GM23338 (cell line): ENCODE data around the gene ASAP2. TPM values are rescaled to one million over a fixed set of nuclear protein-coding genes. Genes with fewer than 3 reads are reported as not detected.

Source experiments
- ATAC-seq: fragments of 200-7000 bp; cut with Tn5 transposase; 3 replicates; pipeline ENCODE4 v1.9.1; 2020
- DNase-seq: peaks from one replicate; pipeline ENCODE4 v3.0.0-alpha.2; 2015; ENCODE audit warnings: low spot score
- H2AFZ ChIP-seq: fragments of 200-600 bp; sonication (generic); 2 replicates; pipeline ENCODE4 v1.8.0; 2016; ENCODE audit warnings: antibody characterized with exemption, mild to moderate bottlenecking, moderate library complexity
- H3F3A ChIP-seq: fragments of 200-600 bp; sonication (generic); replicated peaks from 2 replicates; pipeline ENCODE4 v1.8.0; 2017; ENCODE audit warnings: antibody characterized with exemption, mixed run types, low read depth
- H3K27ac ChIP-seq: fragments of 200-600 bp; sonication (generic); 2 replicates; pipeline ENCODE4 v1.6.1; 2016; ENCODE audit warnings: low read depth
- H3K27me3 ChIP-seq: fragments of 200-600 bp; sonication (generic); 2 replicates; pipeline ENCODE4 v1.8.0; 2016; ENCODE audit warnings: mild to moderate bottlenecking, mixed run types, moderate library complexity; ENCODE audit not compliant: insufficient read depth
- H3K36me3 ChIP-seq: fragments of 200-600 bp; sonication (generic); 2 replicates; pipeline ENCODE4 v1.8.0; 2016; ENCODE audit warnings: mild to moderate bottlenecking; ENCODE audit not compliant: insufficient read depth
- H3K4me1 ChIP-seq: fragments of 200-600 bp; sonication (generic); 2 replicates; pipeline ENCODE4 v1.8.0; 2016; ENCODE audit warnings: mild to moderate bottlenecking, moderate library complexity; ENCODE audit not compliant: insufficient read depth
- H3K4me2 ChIP-seq: fragments of 200-600 bp; sonication (generic); 2 replicates; pipeline ENCODE4 v1.7.1; 2017; ENCODE audit warnings: mixed run types
- H3K4me3 ChIP-seq: fragments of 200-600 bp; sonication (generic); 2 replicates; pipeline ENCODE4 v1.6.1; 2016; ENCODE audit warnings: mixed run types
- H3K79me2 ChIP-seq: fragments of 200-600 bp; sonication (generic); replicated peaks from 2 replicates; pipeline ENCODE4 v1.8.0; 2017; ENCODE audit warnings: mild to moderate bottlenecking; ENCODE audit not compliant: insufficient read depth
- H3K9me2 ChIP-seq: fragments of 200-600 bp; sonication (generic); 2 replicates; pipeline ENCODE4 v1.8.0; 2017; ENCODE audit not compliant: insufficient read depth
- H4K20me1 ChIP-seq: fragments of 200-600 bp; sonication (generic); replicated peaks from 2 replicates; pipeline ENCODE4 v1.8.0; 2017; ENCODE audit warnings: mild to moderate bottlenecking; ENCODE audit not compliant: insufficient read depth
- H3K27ac Mint-ChIP-seq: 2 replicates; pipeline ENCODE4 v1.8.0; 2020; ENCODE audit warnings: inconsistent platforms, mild to moderate bottlenecking, moderate library complexity, mixed read lengths
- H3K27me3 Mint-ChIP-seq: 3 replicates; pipeline ENCODE4 v1.8.0; 2022; ENCODE audit warnings: low read depth, mild to moderate bottlenecking, moderate library complexity, mixed read lengths, inconsistent platforms; ENCODE audit not compliant: insufficient read depth, poor library complexity
- H3K36me3 Mint-ChIP-seq: 3 replicates; pipeline ENCODE4 v1.8.0; 2021; ENCODE audit warnings: low read depth, mild to moderate bottlenecking, inconsistent platforms, moderate library complexity, mixed read lengths
- H3K4me1 Mint-ChIP-seq: 3 replicates; pipeline ENCODE4 v1.8.0; 2020; ENCODE audit warnings: mild to moderate bottlenecking, inconsistent platforms, mixed read lengths
- H3K4me3 Mint-ChIP-seq: 3 replicates; pipeline ENCODE4 v1.8.0; 2021; ENCODE audit warnings: moderate library complexity, mild to moderate bottlenecking, inconsistent platforms, mixed read lengths
- H3K9me3 Mint-ChIP-seq: 3 replicates; pipeline ENCODE4 v1.8.0; 2020; ENCODE audit warnings: moderate library complexity, mild to moderate bottlenecking, inconsistent platforms, mixed read lengths
- CREB1 ChIP-seq: fragments of 250-450 bp; sonication (Bioruptor Pico); IDR thresholded peaks from 2 replicates; pipeline ENCODE4 v1.5.0; 2020; ENCODE audit warnings: low read depth, mild to moderate bottlenecking, moderate library complexity
- STAT1 ChIP-seq: IDR thresholded peaks from one replicate; pipeline ENCODE4 v1.6.1; 2016; ENCODE audit warnings: antibody characterized with exemption; ENCODE audit not compliant: unreplicated experiment
- ZNF331 ChIP-seq: fragments of 250-450 bp; sonication (Bioruptor Pico); IDR thresholded peaks from 2 replicates; pipeline ENCODE4 v1.5.0; 2020; ENCODE audit warnings: low read depth, mild to moderate bottlenecking, moderate library complexity
- ZNF462 ChIP-seq: fragments of 250-450 bp; sonication (Bioruptor Pico); IDR thresholded peaks from 2 replicates; pipeline ENCODE4 v1.5.0; 2020; ENCODE audit warnings: mild to moderate bottlenecking, moderate library complexity
- polyA plus RNA-seq: library from polyadenylated mRNA; unstranded; fragments of >200 nt; fragmentation: Nextera tagmentation; extraction: Ambion mirVana; gene quantifications from 2 replicates; pipeline ENCODE4 v1.2.1, GENCODE V29; 2016
- total RNA-seq: library from RNA; depleted of rRNA; stranded (reverse); fragments of >200 nt; shearing (Covaris generic); gene quantifications from 2 replicates; pipeline ENCODE4 v1.2.3, GENCODE V29; 2014

The ASAP2 gene
- total and polyA plus RNA-seq, 2 experiments from 2014 or later = 2.6 to 15.6 TPM

DNA sequence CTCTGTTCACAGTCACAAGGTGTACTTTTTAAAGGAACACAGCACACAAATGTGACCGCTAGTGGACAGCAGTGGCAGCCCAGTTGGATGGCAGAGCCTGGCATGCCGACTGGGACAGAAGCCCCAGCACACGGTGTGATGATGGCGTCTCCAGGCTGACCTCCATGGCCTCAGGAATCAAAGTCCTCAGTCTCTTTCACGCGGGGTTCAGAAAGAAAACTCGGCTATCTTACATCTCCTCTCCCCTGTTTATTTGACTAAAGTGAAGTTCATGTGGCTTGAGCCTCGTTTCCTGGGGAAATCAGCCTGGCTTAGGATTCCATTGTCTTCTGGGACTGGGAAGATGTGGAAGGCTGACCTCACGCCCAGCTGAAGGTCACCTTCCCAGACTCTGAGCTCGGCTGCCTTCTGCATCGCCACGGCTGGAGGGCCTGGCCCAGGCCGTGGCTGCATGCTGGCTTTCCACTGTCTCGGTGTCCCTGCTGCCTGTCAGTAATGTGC, 56.1 kb downstream of the ASAP2 start (continued):
- TF ChIP-seq ZNF462 (CRISPR knock-in tag) (no peak), STAT1 (no peak), CREB1 (CRISPR knock-in tag) (no peak)

- Histone ChIP-seq H3K27me3 (no peaks in the 10 kb centered on the region), H3K27ac (no peak overlapping the region), H3K9me2 (no peaks in the 10 kb centered on the region), H4K20me1 (peaks cover 6% of the 10 kb centered on the region; the same call in 1 of the 2 replicates), H3K4me2 (no peak overlapping the region), H2AFZ (no peak overlapping the region), H3K36me3 (no peaks in the 10 kb centered on the region), H3F3A (no peaks in the 10 kb centered on the region), H3K79me2 (peaks cover 60% of the 10 kb centered on the region), H3K4me3 (no peak overlapping the region), H3K4me1 (peaks cover 11% of the 10 kb centered on the region)
- no peak overlapping the region for H3K4me3 Mint-ChIP-seq
- no peaks in the 10 kb centered on the region for H3K9me3 Mint-ChIP-seq
- no peak for TF ChIP-seq ZNF462 (CRISPR knock-in tag)
- TF ChIP-seq ZNF331 (CRISPR knock-in tag) = no peak
- peaks cover 10% of the 10 kb centered on the region for H3K27me3 Mint-ChIP-seq
- no peaks in the 10 kb centered on the region for H3K36me3 Mint-ChIP-seq
- ATAC-seq (peak; percentile 12; the same call in 2 of the 3 replicates), DNase-seq (no peak)
- peaks cover 56% of the 10 kb centered on the region for H3K4me1 Mint-ChIP-seq
- peak overlapping the region; percentile 81 for H3K27ac Mint-ChIP-seq
These were observed 56.8 kb downstream of the ASAP2 start for GRCh38 chr2:9263428-9263827.
